A673 (cell line): Measurements from ENCODE around the gene MNS1.

Experiments
- CTCF ChIP-seq: fragments of 300-800, 200-600 bp; sonication (generic); conservative IDR thresholded peaks from 2 replicates; pipeline ENCODE4 v1.5.1; 2017; ENCODE audit warnings: low read depth, mild to moderate bottlenecking, antibody characterized with exemption, low read length, moderate library complexity, mixed read lengths
- EZH2 ChIP-seq: fragments of 200-600 bp; sonication (generic); IDR thresholded peaks from 2 replicates; pipeline ENCODE4 v1.6.1; 2017; ENCODE audit warnings: borderline replicate concordance, low read depth, mild to moderate bottlenecking, mixed read lengths, antibody characterized with exemption, low read length; ENCODE audit not compliant: poor library complexity, severe bottlenecking

- TF ChIP-seq CTCF (no peak), EZH2 (no peak)
These were observed 25.5 kb upstream of the MNS1 start for GRCh38 chr15:56490461-56490860.
